Sigmoid colon (tissue), 4 donors: ENCODE results near the gene ZBED4.

Source experiments
- CTCF ChIP-seq, 4 experiments: fragments of 450-650 bp in 3 of 4; fragments of 200-600 bp in 1 of 4; IDR thresholded peaks; one replicate each; pipeline ENCODE4 v1.5.1; 2016 to 2019; ENCODE audit warnings: antibody characterized with exemption in 4 of 4, mild to moderate bottlenecking in 3 of 4, moderate library complexity in 2 of 4
- POLR2A ChIP-seq, 2 donors: fragments of 450-650 bp; IDR thresholded peaks; one replicate each; pipeline ENCODE4 v1.6.1; 2016; ENCODE audit warnings: antibody characterized with exemption in 2 of 2, mild to moderate bottlenecking in 2 of 2, moderate library complexity in 2 of 2
- POLR2AphosphoS5 ChIP-seq, 4 donors: sonication (generic); formaldehyde crosslinking; IDR thresholded peaks; one replicate each; pipeline ENCODE4 v1.6.1; 2017; ENCODE audit warnings: antibody characterized with exemption in 4 of 4

- TF ChIP-seq POLR2AphosphoS5 (IDR thresholded peaks at IDR 0.05) (no peak), CTCF (IDR thresholded peaks at IDR 0.05) (no peak), POLR2A (IDR thresholded peaks at IDR 0.05) (no peak)
These were observed 49.8 kb downstream of the ZBED4 start for GRCh38 chr22:49903322-49904039.
